ENCODE results near the gene FNDC3B.

DNA sequence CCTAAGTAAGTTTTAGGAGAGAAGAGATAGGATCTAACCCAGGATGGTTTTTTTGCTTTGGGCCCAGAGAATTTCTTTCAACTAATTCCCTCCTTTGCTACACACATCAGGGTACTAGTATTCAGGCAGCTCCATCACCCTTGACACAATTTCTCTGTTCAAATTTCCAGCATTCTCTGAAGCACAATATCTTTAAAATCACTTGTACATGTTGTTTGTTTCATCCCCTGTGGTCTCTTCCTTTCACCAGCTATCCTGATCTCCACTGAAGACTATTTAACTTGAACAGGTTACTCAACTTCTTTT, 32.4 kb upstream of the FNDC3B start:
- TF ChIP-seq RXRA (IDR thresholded peaks at IDR 0.05; ENCODE audit: insufficient read depth, low read depth, low read length) (no peak), JUN (IDR thresholded peaks at IDR 0.05; ENCODE audit: low read depth, low read length) (no peak), EZH2 (IDR thresholded peaks at IDR 0.05; ENCODE audit: low read depth, low read length, severe bottlenecking) (no peak), RAD21 (IDR thresholded peaks at IDR 0.05 in 1 of 2, conservative IDR thresholded peaks at IDR 0.05 in 1 of 2; ENCODE audit: low read depth in 2 of 2, low read length in 2 of 2) (no peak)
- TF ChIP-seq, protein P1, sequence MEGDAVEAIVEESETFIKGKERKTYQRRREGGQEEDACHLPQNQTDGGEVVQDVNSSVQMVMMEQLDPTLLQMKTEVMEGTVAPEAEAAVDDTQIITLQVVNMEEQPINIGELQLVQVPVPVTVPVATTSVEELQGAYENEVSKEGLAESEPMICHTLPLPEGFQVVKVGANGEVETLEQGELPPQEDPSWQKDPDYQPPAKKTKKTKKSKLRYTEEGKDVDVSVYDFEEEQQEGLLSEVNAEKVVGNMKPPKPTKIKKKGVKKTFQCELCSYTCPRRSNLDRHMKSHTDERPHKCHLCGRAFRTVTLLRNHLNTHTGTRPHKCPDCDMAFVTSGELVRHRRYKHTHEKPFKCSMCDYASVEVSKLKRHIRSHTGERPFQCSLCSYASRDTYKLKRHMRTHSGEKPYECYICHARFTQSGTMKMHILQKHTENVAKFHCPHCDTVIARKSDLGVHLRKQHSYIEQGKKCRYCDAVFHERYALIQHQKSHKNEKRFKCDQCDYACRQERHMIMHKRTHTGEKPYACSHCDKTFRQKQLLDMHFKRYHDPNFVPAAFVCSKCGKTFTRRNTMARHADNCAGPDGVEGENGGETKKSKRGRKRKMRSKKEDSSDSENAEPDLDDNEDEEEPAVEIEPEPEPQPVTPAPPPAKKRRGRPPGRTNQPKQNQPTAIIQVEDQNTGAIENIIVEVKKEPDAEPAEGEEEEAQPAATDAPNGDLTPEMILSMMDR (IDR thresholded peaks at IDR 0.05; ENCODE audit: control extremely low read depth in 1 of 3, insufficient read depth in 1 of 3, low read depth in 1 of 3, low read length in 3 of 3): no peak
